Neutrophil (primary cell): ENCODE measurements around the gene NRXN3.

ENCODE experiments used
- H3K27ac ChIP-seq: fragments of 200-600 bp; sonication (generic); 2 replicates; pipeline ENCODE4 v1.5.1; 2016; ENCODE audit warnings: mild to moderate bottlenecking, moderate library complexity
- H3K27me3 ChIP-seq: fragments of 200-600 bp; sonication (generic); 2 replicates; pipeline ENCODE4 v1.6.0; 2016; ENCODE audit warnings: mild to moderate bottlenecking
- H3K36me3 ChIP-seq: fragments of 200-600 bp; sonication (generic); 2 replicates; pipeline ENCODE4 v1.5.1; 2017
- H3K4me1 ChIP-seq, 2 experiments: fragments of 200-600 bp in 1 of 2; sonication (generic) in 1 of 2; 1 replicate in 1 of 2; 2 replicates in 1 of 2; pipeline versions ENCODE4 v1.5.1 to v1.6.1; 2013 to 2016; ENCODE audit warnings: low read depth in 1 of 2, low read length in 1 of 2, mild to moderate bottlenecking in 1 of 2, moderate library complexity in 1 of 2; ENCODE audit not compliant: control insufficient read depth in 1 of 2, insufficient read depth in 1 of 2
- H3K4me3 ChIP-seq, 2 experiments: fragments of 200-600 bp in 1 of 2; sonication (generic) in 1 of 2; 1 replicate in 1 of 2; 2 replicates in 1 of 2; pipeline ENCODE4 v1.5.1; 2013 to 2016; ENCODE audit warnings: low read depth in 1 of 2, low read length in 1 of 2, mild to moderate bottlenecking in 1 of 2, moderate library complexity in 1 of 2
- H3K9me3 ChIP-seq: fragments of 200-600 bp; sonication (generic); 2 replicates; pipeline ENCODE4 v1.5.1; 2016
- CTCF ChIP-seq: fragments of 200-600 bp; sonication (generic); IDR thresholded peaks from 2 replicates; pipeline ENCODE4 v1.5.1; 2016; ENCODE audit warnings: antibody characterized with exemption

The NRXN3 gene

GRCh38 chr14:79438696-79439342, 1268.6 kb downstream of the NRXN3 start:
- H3K36me3 ChIP-seq = no peaks in the 10 kb centered on the region
- no peaks in the 10 kb centered on the region for H3K9me3 ChIP-seq
- H3K27me3 ChIP-seq = no peaks in the 10 kb centered on the region
- H3K27ac ChIP-seq = no peak overlapping the region
- no peaks in the 10 kb centered on the region for H3K4me1 ChIP-seq
- no peak overlapping the region for H3K4me3 ChIP-seq
- TF ChIP-seq CTCF = no peak

- H3K27ac ChIP-seq = no peak overlapping the region
- no peak for TF ChIP-seq CTCF
These were observed 1272.6 kb downstream of the NRXN3 start for GRCh38 chr14:79442786-79443185.

GRCh38 chr14:79443602-79444001, 1273.4 kb downstream of the NRXN3 start:
- Histone ChIP-seq H3K27me3 (no peaks in the 10 kb centered on the region), H3K9me3 (no peaks in the 10 kb centered on the region), H3K4me1 (no peaks in the 10 kb centered on the region), H3K27ac (no peak overlapping the region), H3K4me3 (no peak overlapping the region), H3K36me3 (no peaks in the 10 kb centered on the region)
- TF ChIP-seq CTCF = no peak

More at GRCh38 chr14:79442786-79443185, 1272.6 kb downstream of the NRXN3 start:
- no peaks in the 10 kb centered on the region for H3K36me3 ChIP-seq
- no peaks in the 10 kb centered on the region for H3K4me1 ChIP-seq
- no peaks in the 10 kb centered on the region for H3K27me3 ChIP-seq
- H3K4me3 ChIP-seq = no peak overlapping the region
- no peaks in the 10 kb centered on the region for H3K9me3 ChIP-seq

GRCh38 chr14:79448960-79449359, 1278.8 kb downstream of the NRXN3 start:
- H3K36me3 ChIP-seq = no peaks in the 10 kb centered on the region
- no peaks in the 10 kb centered on the region for H3K27me3 ChIP-seq
- H3K27ac ChIP-seq = no peak overlapping the region
- no peak overlapping the region for H3K4me3 ChIP-seq
- H3K4me1 ChIP-seq = no peaks in the 10 kb centered on the region
- no peaks in the 10 kb centered on the region for H3K9me3 ChIP-seq
- TF ChIP-seq CTCF = no peak

- no peaks in the 10 kb centered on the region for H3K4me1 ChIP-seq
- H3K27ac ChIP-seq = no peak overlapping the region
- no peak for TF ChIP-seq CTCF
- H3K4me3 ChIP-seq = no peak overlapping the region
- H3K27me3 ChIP-seq = no peaks in the 10 kb centered on the region
- H3K9me3 ChIP-seq = no peaks in the 10 kb centered on the region
- H3K36me3 ChIP-seq = no peaks in the 10 kb centered on the region
These were observed 1281.4 kb downstream of the NRXN3 start for GRCh38 chr14:79451601-79452000.

- H3K27me3 ChIP-seq = no peaks in the 10 kb centered on the region
- no peaks in the 10 kb centered on the region for H3K36me3 ChIP-seq
- no peaks in the 10 kb centered on the region for H3K9me3 ChIP-seq
- no peak for TF ChIP-seq CTCF
- H3K27ac ChIP-seq = no peak overlapping the region
- no peaks in the 10 kb centered on the region for H3K4me1 ChIP-seq
- no peak overlapping the region for H3K4me3 ChIP-seq
These were observed 1283.1 kb downstream of the NRXN3 start for GRCh38 chr14:79453276-79453675.
